GM23338 (cell line): ENCODE results near the gene RBP3. TPM values are rescaled to one million over a fixed set of nuclear protein-coding genes. Genes with fewer than 3 reads are reported as not detected.

Source experiments
- ATAC-seq: fragments of 200-7000 bp; cut with Tn5 transposase; 3 replicates; pipeline ENCODE4 v1.9.1; 2020
- DNase-seq: peaks from one replicate; pipeline ENCODE4 v3.0.0-alpha.2; 2015; ENCODE audit warnings: low spot score
- H2AFZ ChIP-seq: fragments of 200-600 bp; sonication (generic); 2 replicates; pipeline ENCODE4 v1.8.0; 2016; ENCODE audit warnings: antibody characterized with exemption, mild to moderate bottlenecking, moderate library complexity
- H3F3A ChIP-seq: fragments of 200-600 bp; sonication (generic); replicated peaks from 2 replicates; pipeline ENCODE4 v1.8.0; 2017; ENCODE audit warnings: antibody characterized with exemption, mixed run types, low read depth
- H3K27ac ChIP-seq: fragments of 200-600 bp; sonication (generic); 2 replicates; pipeline ENCODE4 v1.6.1; 2016; ENCODE audit warnings: low read depth
- H3K27me3 ChIP-seq: fragments of 200-600 bp; sonication (generic); 2 replicates; pipeline ENCODE4 v1.8.0; 2016; ENCODE audit warnings: mild to moderate bottlenecking, mixed run types, moderate library complexity; ENCODE audit not compliant: insufficient read depth
- H3K36me3 ChIP-seq: fragments of 200-600 bp; sonication (generic); 2 replicates; pipeline ENCODE4 v1.8.0; 2016; ENCODE audit warnings: mild to moderate bottlenecking; ENCODE audit not compliant: insufficient read depth
- H3K4me1 ChIP-seq: fragments of 200-600 bp; sonication (generic); 2 replicates; pipeline ENCODE4 v1.8.0; 2016; ENCODE audit warnings: mild to moderate bottlenecking, moderate library complexity; ENCODE audit not compliant: insufficient read depth
- H3K4me2 ChIP-seq: fragments of 200-600 bp; sonication (generic); 2 replicates; pipeline ENCODE4 v1.7.1; 2017; ENCODE audit warnings: mixed run types
- H3K4me3 ChIP-seq: fragments of 200-600 bp; sonication (generic); 2 replicates; pipeline ENCODE4 v1.6.1; 2016; ENCODE audit warnings: mixed run types
- H3K79me2 ChIP-seq: fragments of 200-600 bp; sonication (generic); replicated peaks from 2 replicates; pipeline ENCODE4 v1.8.0; 2017; ENCODE audit warnings: mild to moderate bottlenecking; ENCODE audit not compliant: insufficient read depth
- H3K9me2 ChIP-seq: fragments of 200-600 bp; sonication (generic); 2 replicates; pipeline ENCODE4 v1.8.0; 2017; ENCODE audit not compliant: insufficient read depth
- H4K20me1 ChIP-seq: fragments of 200-600 bp; sonication (generic); replicated peaks from 2 replicates; pipeline ENCODE4 v1.8.0; 2017; ENCODE audit warnings: mild to moderate bottlenecking; ENCODE audit not compliant: insufficient read depth
- H3K27ac Mint-ChIP-seq: 2 replicates; pipeline ENCODE4 v1.8.0; 2020; ENCODE audit warnings: inconsistent platforms, mild to moderate bottlenecking, moderate library complexity, mixed read lengths
- H3K27me3 Mint-ChIP-seq: 3 replicates; pipeline ENCODE4 v1.8.0; 2022; ENCODE audit warnings: low read depth, mild to moderate bottlenecking, moderate library complexity, mixed read lengths, inconsistent platforms; ENCODE audit not compliant: insufficient read depth, poor library complexity
- H3K36me3 Mint-ChIP-seq: 3 replicates; pipeline ENCODE4 v1.8.0; 2021; ENCODE audit warnings: low read depth, mild to moderate bottlenecking, inconsistent platforms, moderate library complexity, mixed read lengths
- H3K4me1 Mint-ChIP-seq: 3 replicates; pipeline ENCODE4 v1.8.0; 2020; ENCODE audit warnings: mild to moderate bottlenecking, inconsistent platforms, mixed read lengths
- H3K4me3 Mint-ChIP-seq: 3 replicates; pipeline ENCODE4 v1.8.0; 2021; ENCODE audit warnings: moderate library complexity, mild to moderate bottlenecking, inconsistent platforms, mixed read lengths
- H3K9me3 Mint-ChIP-seq: 3 replicates; pipeline ENCODE4 v1.8.0; 2020; ENCODE audit warnings: moderate library complexity, mild to moderate bottlenecking, inconsistent platforms, mixed read lengths
- CREB1 ChIP-seq: fragments of 250-450 bp; sonication (Bioruptor Pico); IDR thresholded peaks from 2 replicates; pipeline ENCODE4 v1.5.0; 2020; ENCODE audit warnings: low read depth, mild to moderate bottlenecking, moderate library complexity
- ETS1 ChIP-seq: IDR thresholded peaks from 2 replicates; pipeline ENCODE4 v1.6.1; 2016; ENCODE audit warnings: antibody characterized with exemption
- EZH2 ChIP-seq: fragments of 200-600 bp; sonication (generic); IDR thresholded peaks from one replicate; pipeline ENCODE4 v1.8.0; 2017; ENCODE audit warnings: antibody characterized with exemption, mild to moderate bottlenecking, low read depth; ENCODE audit not compliant: unreplicated experiment
- JUNB ChIP-seq: IDR thresholded peaks from one replicate; pipeline ENCODE4 v1.6.1; 2016; ENCODE audit warnings: antibody characterized with exemption; ENCODE audit not compliant: unreplicated experiment
- NANOG ChIP-seq: IDR thresholded peaks from 2 replicates; pipeline ENCODE4 v1.6.1; 2016; ENCODE audit warnings: antibody characterized with exemption, borderline replicate concordance
- POLR2AphosphoS5 ChIP-seq: IDR thresholded peaks from 2 replicates; pipeline ENCODE4 v1.6.1; 2016; ENCODE audit warnings: antibody characterized with exemption, low read depth
- STAT1 ChIP-seq: IDR thresholded peaks from one replicate; pipeline ENCODE4 v1.6.1; 2016; ENCODE audit warnings: antibody characterized with exemption; ENCODE audit not compliant: unreplicated experiment
- ZNF114 ChIP-seq: fragments of 250-450 bp; sonication (Bioruptor Pico); IDR thresholded peaks from 2 replicates; pipeline ENCODE4 v1.5.0; 2020; ENCODE audit warnings: mild to moderate bottlenecking, moderate library complexity
- ZNF331 ChIP-seq: fragments of 250-450 bp; sonication (Bioruptor Pico); IDR thresholded peaks from 2 replicates; pipeline ENCODE4 v1.5.0; 2020; ENCODE audit warnings: low read depth, mild to moderate bottlenecking, moderate library complexity
- polyA plus RNA-seq: library from polyadenylated mRNA; unstranded; fragments of >200 nt; fragmentation: Nextera tagmentation; extraction: Ambion mirVana; gene quantifications from 2 replicates; pipeline ENCODE4 v1.2.1, GENCODE V29; 2016
- total RNA-seq: library from RNA; depleted of rRNA; stranded (reverse); fragments of >200 nt; shearing (Covaris generic); gene quantifications from 2 replicates; pipeline ENCODE4 v1.2.3, GENCODE V29; 2014
- TF ChIP-seq, protein P1 (sequence below): fragments of 250-450 bp; sonication (Bioruptor Pico); IDR thresholded peaks from 2 replicates; pipeline ENCODE4 v1.5.0; 2020; ENCODE audit warnings: mild to moderate bottlenecking, moderate library complexity
- TF ChIP-seq, protein P2 (sequence below): IDR thresholded peaks from one replicate; pipeline ENCODE4 v1.6.1; 2018; ENCODE audit warnings: antibody characterized with exemption; ENCODE audit not compliant: unreplicated experiment

RBP3 gene
- total and polyA plus RNA-seq, 2 experiments from 2014 or later: not detected

DNA sequence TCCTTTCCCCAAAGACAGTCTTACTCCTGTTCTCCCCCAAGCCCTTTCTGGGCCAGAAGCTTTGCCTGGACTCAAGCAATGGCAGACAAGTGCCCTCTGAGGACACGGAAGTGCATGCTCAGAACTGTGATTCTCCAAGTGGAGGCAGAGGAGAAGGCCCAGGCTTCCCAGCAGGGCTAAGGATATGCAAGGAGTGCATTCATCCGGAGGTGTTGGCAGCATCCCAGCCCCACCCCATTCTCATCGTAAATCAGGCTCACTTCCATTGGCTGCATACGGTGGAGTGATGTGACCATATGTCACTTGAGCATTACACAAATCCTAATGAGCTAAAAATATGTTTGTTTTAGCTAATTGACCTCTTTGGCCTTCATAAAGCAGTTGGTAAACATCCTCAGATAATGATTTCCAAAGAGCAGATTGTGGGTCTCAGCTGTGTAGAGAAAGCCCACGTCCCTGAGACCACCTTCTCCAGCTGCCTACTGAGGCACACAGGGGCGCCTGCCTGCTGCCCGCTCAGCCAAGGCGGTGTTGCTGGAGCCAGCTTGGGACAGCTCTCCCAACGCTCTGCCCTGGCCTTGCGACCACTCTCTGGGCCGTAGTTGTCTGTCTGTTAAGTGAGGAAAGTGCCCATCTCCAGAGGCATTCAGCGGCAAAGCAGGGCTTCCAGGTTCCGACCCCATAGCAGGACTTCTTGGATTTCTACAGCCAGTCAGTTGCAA is 1.4 kb upstream of the RBP3 start:
- TF ChIP-seq JUNB (no peak), EZH2 (no peak), STAT1 (no peak), ZNF331 (CRISPR knock-in tag) (no peak), POLR2AphosphoS5 (no peak), ZNF114 (CRISPR knock-in tag) (no peak), ETS1 (no peak), CREB1 (CRISPR knock-in tag) (no peak), NANOG (no peak)
- TF ChIP-seq, protein P1, sequence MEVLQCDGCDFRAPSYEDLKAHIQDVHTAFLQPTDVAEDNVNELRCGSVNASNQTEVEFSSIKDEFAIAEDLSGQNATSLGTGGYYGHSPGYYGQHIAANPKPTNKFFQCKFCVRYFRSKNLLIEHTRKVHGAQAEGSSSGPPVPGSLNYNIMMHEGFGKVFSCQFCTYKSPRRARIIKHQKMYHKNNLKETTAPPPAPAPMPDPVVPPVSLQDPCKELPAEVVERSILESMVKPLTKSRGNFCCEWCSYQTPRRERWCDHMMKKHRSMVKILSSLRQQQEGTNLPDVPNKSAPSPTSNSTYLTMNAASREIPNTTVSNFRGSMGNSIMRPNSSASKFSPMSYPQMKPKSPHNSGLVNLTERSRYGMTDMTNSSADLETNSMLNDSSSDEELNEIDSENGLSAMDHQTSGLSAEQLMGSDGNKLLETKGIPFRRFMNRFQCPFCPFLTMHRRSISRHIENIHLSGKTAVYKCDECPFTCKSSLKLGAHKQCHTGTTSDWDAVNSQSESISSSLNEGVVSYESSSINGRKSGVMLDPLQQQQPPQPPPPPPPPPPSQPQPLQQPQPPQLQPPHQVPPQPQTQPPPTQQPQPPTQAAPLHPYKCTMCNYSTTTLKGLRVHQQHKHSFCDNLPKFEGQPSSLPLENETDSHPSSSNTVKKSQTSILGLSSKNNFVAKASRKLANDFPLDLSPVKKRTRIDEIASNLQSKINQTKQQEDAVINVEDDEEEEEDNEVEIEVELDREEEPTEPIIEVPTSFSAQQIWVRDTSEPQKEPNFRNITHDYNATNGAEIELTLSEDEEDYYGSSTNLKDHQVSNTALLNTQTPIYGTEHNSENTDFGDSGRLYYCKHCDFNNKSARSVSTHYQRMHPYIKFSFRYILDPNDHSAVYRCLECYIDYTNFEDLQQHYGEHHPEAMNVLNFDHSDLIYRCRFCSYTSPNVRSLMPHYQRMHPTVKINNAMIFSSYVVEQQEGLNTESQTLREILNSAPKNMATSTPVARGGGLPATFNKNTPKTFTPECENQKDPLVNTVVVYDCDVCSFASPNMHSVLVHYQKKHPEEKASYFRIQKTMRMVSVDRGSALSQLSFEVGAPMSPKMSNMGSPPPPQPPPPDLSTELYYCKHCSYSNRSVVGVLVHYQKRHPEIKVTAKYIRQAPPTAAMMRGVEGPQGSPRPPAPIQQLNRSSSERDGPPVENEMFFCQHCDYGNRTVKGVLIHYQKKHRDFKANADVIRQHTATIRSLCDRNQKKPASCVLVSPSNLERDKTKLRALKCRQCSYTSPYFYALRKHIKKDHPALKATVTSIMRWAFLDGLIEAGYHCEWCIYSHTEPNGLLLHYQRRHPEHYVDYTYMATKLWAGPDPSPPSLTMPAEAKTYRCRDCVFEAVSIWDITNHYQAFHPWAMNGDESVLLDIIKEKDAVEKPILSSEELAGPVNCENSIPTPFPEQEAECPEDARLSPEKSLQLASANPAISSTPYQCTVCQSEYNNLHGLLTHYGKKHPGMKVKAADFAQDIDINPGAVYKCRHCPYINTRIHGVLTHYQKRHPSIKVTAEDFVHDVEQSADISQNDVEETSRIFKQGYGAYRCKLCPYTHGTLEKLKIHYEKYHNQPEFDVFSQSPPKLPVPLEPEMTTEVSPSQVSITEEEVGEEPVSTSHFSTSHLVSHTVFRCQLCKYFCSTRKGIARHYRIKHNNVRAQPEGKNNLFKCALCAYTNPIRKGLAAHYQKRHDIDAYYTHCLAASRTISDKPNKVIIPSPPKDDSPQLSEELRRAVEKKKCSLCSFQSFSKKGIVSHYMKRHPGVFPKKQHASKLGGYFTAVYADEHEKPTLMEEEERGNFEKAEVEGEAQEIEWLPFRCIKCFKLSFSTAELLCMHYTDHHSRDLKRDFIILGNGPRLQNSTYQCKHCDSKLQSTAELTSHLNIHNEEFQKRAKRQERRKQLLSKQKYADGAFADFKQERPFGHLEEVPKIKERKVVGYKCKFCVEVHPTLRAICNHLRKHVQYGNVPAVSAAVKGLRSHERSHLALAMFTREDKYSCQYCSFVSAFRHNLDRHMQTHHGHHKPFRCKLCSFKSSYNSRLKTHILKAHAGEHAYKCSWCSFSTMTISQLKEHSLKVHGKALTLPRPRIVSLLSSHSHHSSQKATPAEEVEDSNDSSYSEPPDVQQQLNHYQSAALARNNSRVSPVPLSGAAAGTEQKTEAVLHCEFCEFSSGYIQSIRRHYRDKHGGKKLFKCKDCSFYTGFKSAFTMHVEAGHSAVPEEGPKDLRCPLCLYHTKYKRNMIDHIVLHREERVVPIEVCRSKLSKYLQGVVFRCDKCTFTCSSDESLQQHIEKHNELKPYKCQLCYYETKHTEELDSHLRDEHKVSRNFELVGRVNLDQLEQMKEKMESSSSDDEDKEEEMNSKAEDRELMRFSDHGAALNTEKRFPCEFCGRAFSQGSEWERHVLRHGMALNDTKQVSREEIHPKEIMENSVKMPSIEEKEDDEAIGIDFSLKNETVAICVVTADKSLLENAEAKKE: no peak
- TF ChIP-seq, protein P2, sequence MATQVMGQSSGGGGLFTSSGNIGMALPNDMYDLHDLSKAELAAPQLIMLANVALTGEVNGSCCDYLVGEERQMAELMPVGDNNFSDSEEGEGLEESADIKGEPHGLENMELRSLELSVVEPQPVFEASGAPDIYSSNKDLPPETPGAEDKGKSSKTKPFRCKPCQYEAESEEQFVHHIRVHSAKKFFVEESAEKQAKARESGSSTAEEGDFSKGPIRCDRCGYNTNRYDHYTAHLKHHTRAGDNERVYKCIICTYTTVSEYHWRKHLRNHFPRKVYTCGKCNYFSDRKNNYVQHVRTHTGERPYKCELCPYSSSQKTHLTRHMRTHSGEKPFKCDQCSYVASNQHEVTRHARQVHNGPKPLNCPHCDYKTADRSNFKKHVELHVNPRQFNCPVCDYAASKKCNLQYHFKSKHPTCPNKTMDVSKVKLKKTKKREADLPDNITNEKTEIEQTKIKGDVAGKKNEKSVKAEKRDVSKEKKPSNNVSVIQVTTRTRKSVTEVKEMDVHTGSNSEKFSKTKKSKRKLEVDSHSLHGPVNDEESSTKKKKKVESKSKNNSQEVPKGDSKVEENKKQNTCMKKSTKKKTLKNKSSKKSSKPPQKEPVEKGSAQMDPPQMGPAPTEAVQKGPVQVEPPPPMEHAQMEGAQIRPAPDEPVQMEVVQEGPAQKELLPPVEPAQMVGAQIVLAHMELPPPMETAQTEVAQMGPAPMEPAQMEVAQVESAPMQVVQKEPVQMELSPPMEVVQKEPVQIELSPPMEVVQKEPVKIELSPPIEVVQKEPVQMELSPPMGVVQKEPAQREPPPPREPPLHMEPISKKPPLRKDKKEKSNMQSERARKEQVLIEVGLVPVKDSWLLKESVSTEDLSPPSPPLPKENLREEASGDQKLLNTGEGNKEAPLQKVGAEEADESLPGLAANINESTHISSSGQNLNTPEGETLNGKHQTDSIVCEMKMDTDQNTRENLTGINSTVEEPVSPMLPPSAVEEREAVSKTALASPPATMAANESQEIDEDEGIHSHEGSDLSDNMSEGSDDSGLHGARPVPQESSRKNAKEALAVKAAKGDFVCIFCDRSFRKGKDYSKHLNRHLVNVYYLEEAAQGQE: no peak
- no peak for ATAC-seq
- Histone ChIP-seq H3K27ac (no peak overlapping the region), H3K27me3 (no peaks in the 10 kb centered on the region), H3K4me1 (peaks cover 7% of the 10 kb centered on the region; the same call in 1 of the 2 replicates), H3K4me2 (no peak overlapping the region), H3K4me3 (no peak overlapping the region), H3K79me2 (no peaks in the 10 kb centered on the region), H4K20me1 (no peaks in the 10 kb centered on the region), H3K36me3 (no peaks in the 10 kb centered on the region), H3K9me2 (no peaks in the 10 kb centered on the region; the same call in 1 of the 2 replicates), H3F3A (no peaks in the 10 kb centered on the region), H2AFZ (no peak overlapping the region)
- Mint-ChIP-seq H3K4me3 (no peak overlapping the region), H3K27me3 (peaks cover 4% of the 10 kb centered on the region), H3K36me3 (no peaks in the 10 kb centered on the region), H3K4me1 (peaks cover 19% of the 10 kb centered on the region), H3K9me3 (no peaks in the 10 kb centered on the region), H3K27ac (peak overlapping the region; percentile 36; the same call in 1 of the 2 replicates)
- DNase-seq: no peak
